ENCODE data around the gene SEMA4A. TPM values are rescaled to one million over a fixed set of nuclear protein-coding genes. Genes with fewer than 3 reads are reported as not detected.

SEMA4A gene
- total RNA-seq, result 1 to 10 TPM; 4.8 to 8.0 TPM
- 7.7 TPM for polyA plus RNA-seq (ENCODE audit: insufficient read depth, low read depth, low replicate concordance)
- long read RNA-seq, donor 1, result 0 reads
- long read RNA-seq, donor 2, result 0 reads

- Histone ChIP-seq H3K4me3 (no peak within 1 kb of the TSS), H3K9me3 (no peaks in the 10 kb centered on the region), H3K4me1 (no peaks in the 10 kb centered on the region), H3K36me3 (ENCODE audit: low read depth, missing control alignments) (no peaks in the 10 kb centered on the region), H3K27ac (no peak within 1 kb of the TSS), H3K27me3 (no peaks in the 10 kb centered on the region)
- intact Hi-C loops (cut with DNase I; ENCODE audit: low total_unique reads), result no loop called here
- no peak for DNase-seq
- TF ChIP-seq, protein P1, sequence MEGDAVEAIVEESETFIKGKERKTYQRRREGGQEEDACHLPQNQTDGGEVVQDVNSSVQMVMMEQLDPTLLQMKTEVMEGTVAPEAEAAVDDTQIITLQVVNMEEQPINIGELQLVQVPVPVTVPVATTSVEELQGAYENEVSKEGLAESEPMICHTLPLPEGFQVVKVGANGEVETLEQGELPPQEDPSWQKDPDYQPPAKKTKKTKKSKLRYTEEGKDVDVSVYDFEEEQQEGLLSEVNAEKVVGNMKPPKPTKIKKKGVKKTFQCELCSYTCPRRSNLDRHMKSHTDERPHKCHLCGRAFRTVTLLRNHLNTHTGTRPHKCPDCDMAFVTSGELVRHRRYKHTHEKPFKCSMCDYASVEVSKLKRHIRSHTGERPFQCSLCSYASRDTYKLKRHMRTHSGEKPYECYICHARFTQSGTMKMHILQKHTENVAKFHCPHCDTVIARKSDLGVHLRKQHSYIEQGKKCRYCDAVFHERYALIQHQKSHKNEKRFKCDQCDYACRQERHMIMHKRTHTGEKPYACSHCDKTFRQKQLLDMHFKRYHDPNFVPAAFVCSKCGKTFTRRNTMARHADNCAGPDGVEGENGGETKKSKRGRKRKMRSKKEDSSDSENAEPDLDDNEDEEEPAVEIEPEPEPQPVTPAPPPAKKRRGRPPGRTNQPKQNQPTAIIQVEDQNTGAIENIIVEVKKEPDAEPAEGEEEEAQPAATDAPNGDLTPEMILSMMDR (IDR thresholded peaks at IDR 0.05), result no peak
- no peak for TF ChIP-seq POLR2A (IDR thresholded peaks at IDR 0.05)
- 81 to 85% methylated on average over 7 to 10 of the region's 10 CpGs for WGBS, 2 donors
Measured at GRCh38 chr1:156153362-156153761, at the start of gene SEMA4A. TSS of gene SEMA4A (plus strand) at chr1:156153585. CDS start at chr1:156154579, 994 bp downstream.

- Histone ChIP-seq H3K4me1 (peaks cover 56% of the 10 kb centered on the region), H3K27me3 (no peaks in the 10 kb centered on the region), H3K27ac (peak overlapping the region; percentile 59 to 97), H3K4me3 (no peak overlapping the region), H3K36me3 (ENCODE audit: low read depth, missing control alignments) (no peaks in the 10 kb centered on the region), H3K9me3 (no peaks in the 10 kb centered on the region)
- TF ChIP-seq, protein P1 (IDR thresholded peaks at IDR 0.05), result no peak
- no peak for TF ChIP-seq POLR2A (IDR thresholded peaks at IDR 0.05)
- WGBS, 2 donors, result 41 to 58% methylated on average over 11 to 15 of the region's 15 CpGs
- DNase-seq, result peak; percentile 58
- intact Hi-C loops (cut with DNase I; ENCODE audit: low total_unique reads), result no loop called here
Measured at GRCh38 chr1:156104065-156104810, 49.1 kb upstream of the SEMA4A start.

DNA sequence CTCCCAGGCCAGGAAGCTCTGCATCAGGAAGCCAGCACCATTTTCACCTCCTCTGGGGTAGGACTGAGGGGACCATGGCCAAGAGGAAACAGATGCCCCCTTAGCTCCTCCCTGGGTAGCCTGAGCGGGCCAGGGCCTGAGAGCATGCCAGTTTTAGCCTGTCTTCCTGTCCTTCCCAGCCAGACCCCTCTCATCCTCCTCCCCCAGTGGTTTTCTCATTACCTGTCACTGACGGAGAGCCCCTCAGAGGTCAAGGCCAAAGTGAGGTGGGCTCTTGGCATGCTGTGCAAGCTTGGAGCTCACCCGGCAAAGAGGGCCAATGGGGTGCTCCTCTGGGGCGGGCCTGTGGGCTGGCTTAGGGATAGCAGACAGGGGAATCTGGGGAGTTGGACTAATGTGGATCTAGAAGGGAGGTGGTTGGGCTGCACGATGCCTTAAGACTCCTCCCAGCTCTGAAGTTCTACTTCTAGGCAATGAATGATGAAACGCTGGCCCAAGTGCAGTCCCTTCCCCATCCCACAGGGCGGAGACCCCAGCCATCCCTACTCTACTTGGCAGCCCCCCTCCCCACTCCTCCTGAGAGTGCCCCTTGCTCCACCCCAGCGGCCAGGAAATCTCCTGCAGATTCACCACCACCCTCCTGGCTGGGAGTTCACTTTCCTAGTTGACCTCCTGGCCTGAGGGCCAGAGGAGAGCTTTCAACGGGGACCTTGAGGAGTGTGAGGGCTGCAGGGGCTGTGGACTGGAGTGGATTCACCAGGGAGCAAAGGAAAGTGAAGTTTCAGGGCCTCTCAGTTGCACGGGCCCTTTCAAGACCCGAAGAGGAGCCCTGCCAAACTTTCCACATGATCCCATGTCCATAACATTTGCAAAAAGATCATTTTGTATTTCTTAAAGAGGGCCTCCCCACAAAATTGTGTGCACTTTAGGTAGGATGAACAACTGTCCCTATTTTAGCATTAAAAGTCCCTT lies 48.2 kb upstream of the SEMA4A start:
- 39 to 49% methylated on average over 11 of the region's 11 CpGs for WGBS, 2 donors

DNA sequence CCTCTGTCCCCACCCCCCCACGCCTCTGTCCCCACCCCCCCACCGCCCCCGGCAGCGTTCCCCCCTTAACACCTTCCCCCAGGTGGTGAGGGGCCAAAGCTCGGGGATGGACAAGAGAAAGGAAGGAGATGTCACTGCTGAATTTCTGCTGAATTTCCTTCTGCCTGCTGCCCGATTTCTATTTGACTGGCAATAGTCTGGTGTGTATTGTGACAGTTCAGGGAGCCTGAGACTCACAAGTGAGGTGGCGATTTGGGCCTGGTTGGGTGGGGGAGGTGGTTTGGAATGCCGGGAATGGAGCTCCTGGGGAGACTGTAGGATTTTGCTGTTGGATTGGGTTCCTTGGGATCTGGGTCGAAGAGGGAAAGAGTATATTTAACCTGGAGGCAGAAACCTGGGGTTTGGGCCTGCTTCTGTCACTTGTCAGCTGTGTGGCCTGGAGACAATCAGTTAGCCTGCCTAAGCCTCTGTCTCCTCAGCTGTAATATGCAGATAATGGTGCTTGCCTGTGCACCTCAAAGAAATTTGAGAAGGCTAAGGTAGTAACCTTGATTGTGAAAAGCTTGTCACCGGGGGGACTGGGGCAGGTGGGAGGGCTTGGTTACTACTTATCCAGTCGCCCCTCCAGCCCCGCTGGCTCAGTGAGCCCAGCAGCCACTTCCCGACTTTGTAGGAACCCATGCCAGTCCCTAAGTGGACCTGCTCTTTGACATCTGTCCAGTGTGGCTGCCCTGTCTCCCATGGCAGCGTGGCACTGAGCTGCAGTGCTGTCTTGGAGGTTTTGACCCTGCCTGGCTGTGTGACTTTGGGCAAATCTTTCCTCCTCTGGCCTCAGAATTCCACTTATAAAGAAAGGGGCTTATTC lies 46.5 kb upstream of the SEMA4A start:
- Histone ChIP-seq H3K36me3 (ENCODE audit: low read depth, missing control alignments) (no peaks in the 10 kb centered on the region), H3K4me3 (peak overlapping the region; percentile 50 to 63), H3K27ac (peak overlapping the region; percentile 96 to 97), H3K9me3 (no peaks in the 10 kb centered on the region), H3K27me3 (no peaks in the 10 kb centered on the region), H3K4me1 (peaks cover 51% of the 10 kb centered on the region)
- TF ChIP-seq, protein P1 (IDR thresholded peaks at IDR 0.05), result no peak
- TF ChIP-seq POLR2A (IDR thresholded peaks at IDR 0.05), result no peak
- no peak for DNase-seq
- intact Hi-C loops (cut with DNase I; ENCODE audit: low total_unique reads), result no loop called here
- 26 to 29% methylated on average over 8 to 14 of the region's 14 CpGs for WGBS, 2 donors

More for the DNA sequence above, 48.2 kb upstream of the SEMA4A start:
- intact Hi-C loops (cut with DNase I; ENCODE audit: low total_unique reads), result no loop called here
- H3K4me3 ChIP-seq, result no peak overlapping the region
- DNase-seq, result no peak
- TF ChIP-seq, protein P1 (IDR thresholded peaks at IDR 0.05), result no peak
- TF ChIP-seq POLR2A (IDR thresholded peaks at IDR 0.05), result no peak
- no peaks in the 10 kb centered on the region for H3K9me3 ChIP-seq
- H3K36me3 ChIP-seq (ENCODE audit: low read depth, missing control alignments), result no peaks in the 10 kb centered on the region
- H3K27me3 ChIP-seq, result no peaks in the 10 kb centered on the region
- H3K4me1 ChIP-seq, result peaks cover 56% of the 10 kb centered on the region
- H3K27ac ChIP-seq, result peak overlapping the region; percentile 96 to 97
